WERI-Rb-1 (cell line): ENCODE data around the gene TBC1D10A.

Experiments
- DNase-seq: peaks from one replicate; pipeline ENCODE4 v3.0.0-alpha.2; 2020
- H3K27ac ChIP-seq: fragments of 250-450 bp; sonication (Bioruptor Pico); 2 replicates; pipeline ENCODE4 v1.5.1; 2020; ENCODE audit warnings: mild to moderate bottlenecking, moderate library complexity
- H3K27me3 ChIP-seq: fragments of 250-450 bp; sonication (Bioruptor Pico); 2 replicates; pipeline ENCODE4 v1.5.1; 2021; ENCODE audit warnings: mild to moderate bottlenecking, low read depth, moderate library complexity; ENCODE audit not compliant: insufficient read depth, severe bottlenecking
- H3K36me3 ChIP-seq: fragments of 250-450 bp; sonication (Bioruptor Pico); 2 replicates; pipeline ENCODE4 v1.5.1; 2020; ENCODE audit warnings: mild to moderate bottlenecking, moderate library complexity
- H3K4me3 ChIP-seq: 2 replicates; pipeline ENCODE4 v1.5.1; 2011; ENCODE audit warnings: low read depth, mild to moderate bottlenecking, control low read depth, low read length
- H3K9me3 ChIP-seq: fragments of 250-450 bp; sonication (Bioruptor Pico); 2 replicates; pipeline ENCODE4 v1.5.1; 2021; ENCODE audit warnings: mild to moderate bottlenecking, moderate library complexity; ENCODE audit not compliant: severe bottlenecking
- TF ChIP-seq, protein P1 (sequence below): IDR thresholded peaks from 2 replicates; pipeline ENCODE4 v1.5.1; 2011; ENCODE audit warnings: low read depth, mild to moderate bottlenecking, control low read depth, inconsistent platforms, low read length

Gene TBC1D10A

DNA sequence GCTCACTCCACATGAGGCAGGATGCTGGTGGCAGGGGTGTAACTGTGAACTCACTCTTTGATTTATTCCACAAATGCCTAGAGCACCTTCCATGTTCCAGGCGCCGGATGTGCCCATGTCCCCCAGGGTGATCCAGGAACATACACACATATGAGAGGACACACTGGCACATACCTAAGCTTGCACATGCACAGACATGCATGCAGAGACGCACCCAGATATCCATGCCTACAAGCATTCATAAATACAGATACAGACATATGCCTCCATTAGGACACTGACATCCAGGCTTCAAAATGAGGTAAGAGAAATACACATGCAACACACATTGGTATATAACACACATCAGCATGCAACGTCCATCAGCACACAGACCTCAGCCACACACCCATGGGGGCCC lies 64.6 kb downstream of the TBC1D10A start:
- Histone ChIP-seq H3K27me3 (no peaks in the 10 kb centered on the region), H3K9me3 (no peaks in the 10 kb centered on the region), H3K27ac (no peak overlapping the region), H3K4me3 (no peak overlapping the region), H3K36me3 (no peaks in the 10 kb centered on the region)
- no peak for DNase-seq
- TF ChIP-seq, protein P1, sequence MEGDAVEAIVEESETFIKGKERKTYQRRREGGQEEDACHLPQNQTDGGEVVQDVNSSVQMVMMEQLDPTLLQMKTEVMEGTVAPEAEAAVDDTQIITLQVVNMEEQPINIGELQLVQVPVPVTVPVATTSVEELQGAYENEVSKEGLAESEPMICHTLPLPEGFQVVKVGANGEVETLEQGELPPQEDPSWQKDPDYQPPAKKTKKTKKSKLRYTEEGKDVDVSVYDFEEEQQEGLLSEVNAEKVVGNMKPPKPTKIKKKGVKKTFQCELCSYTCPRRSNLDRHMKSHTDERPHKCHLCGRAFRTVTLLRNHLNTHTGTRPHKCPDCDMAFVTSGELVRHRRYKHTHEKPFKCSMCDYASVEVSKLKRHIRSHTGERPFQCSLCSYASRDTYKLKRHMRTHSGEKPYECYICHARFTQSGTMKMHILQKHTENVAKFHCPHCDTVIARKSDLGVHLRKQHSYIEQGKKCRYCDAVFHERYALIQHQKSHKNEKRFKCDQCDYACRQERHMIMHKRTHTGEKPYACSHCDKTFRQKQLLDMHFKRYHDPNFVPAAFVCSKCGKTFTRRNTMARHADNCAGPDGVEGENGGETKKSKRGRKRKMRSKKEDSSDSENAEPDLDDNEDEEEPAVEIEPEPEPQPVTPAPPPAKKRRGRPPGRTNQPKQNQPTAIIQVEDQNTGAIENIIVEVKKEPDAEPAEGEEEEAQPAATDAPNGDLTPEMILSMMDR: no peak

DNA sequence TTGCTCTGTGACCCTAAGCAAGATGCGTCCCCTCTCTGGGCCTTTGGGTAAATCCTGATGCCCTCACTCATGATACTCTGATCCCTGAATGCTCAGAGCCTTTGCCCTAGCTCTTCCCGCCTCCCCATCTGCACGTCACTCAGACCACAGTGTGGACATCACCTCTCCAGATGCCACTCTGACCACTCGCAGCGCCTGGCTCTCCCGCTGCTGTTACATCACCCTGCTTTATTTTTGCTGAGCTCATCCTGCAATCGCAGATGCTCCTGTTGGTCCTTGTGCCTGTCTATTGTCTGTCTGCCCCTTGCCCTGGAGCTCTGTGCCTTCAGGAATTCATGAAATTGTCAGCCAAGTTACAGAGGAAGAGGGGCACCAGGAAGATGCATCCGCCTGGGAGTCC lies 65.6 kb downstream of the TBC1D10A start:
- TF ChIP-seq, protein P1: no peak
- no peak for DNase-seq
- H3K9me3 ChIP-seq: no peaks in the 10 kb centered on the region
- no peaks in the 10 kb centered on the region for H3K27me3 ChIP-seq
- H3K4me3 ChIP-seq: no peak overlapping the region
- no peaks in the 10 kb centered on the region for H3K36me3 ChIP-seq
- H3K27ac ChIP-seq: no peak overlapping the region

DNA sequence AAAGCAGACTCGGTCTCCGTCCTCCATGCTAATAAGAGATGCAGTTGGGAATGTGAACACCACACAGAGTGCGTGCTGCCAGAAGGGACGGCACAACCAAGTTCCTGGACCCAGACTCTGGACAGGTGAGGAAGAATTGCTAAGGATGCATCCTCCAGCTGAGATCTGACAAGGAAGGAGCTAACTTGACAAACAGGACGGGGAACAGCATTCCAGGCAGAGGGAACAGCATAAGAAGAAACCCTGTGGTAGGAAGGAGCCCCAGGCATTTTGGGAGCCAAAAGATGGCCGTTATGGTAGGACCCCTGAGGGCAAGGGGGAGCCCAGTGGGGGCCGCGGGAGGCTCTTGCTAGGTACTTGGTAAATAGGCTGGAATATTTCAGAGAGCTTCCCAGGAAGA lies 66.1 kb downstream of the TBC1D10A start:
- TF ChIP-seq, protein P1: no peak
- H3K27me3 ChIP-seq: no peaks in the 10 kb centered on the region
- no peaks in the 10 kb centered on the region for H3K36me3 ChIP-seq
- H3K27ac ChIP-seq: no peak overlapping the region
- no peaks in the 10 kb centered on the region for H3K9me3 ChIP-seq
- DNase-seq: no peak
- H3K4me3 ChIP-seq: no peak overlapping the region

DNA sequence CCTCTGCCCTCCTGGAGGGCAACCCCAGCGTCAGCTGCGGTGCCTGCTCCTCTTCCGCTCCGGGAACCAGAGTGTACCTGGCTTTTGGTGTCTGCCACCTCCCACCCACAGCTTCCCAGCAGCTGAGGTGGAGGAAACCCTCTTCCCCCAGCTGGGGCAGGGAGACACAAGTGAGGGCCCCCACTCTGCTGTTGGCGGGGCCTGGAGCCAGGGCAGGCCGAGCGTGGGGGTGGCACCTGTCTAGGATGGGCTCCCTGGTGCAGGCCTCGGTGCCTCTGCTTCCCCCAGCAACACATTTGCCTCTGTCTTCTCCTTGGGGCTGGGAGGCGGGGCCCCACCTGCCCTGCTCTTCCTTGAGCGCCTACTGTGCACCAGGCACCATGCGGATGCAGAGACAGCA lies 66.5 kb downstream of the TBC1D10A start:
- H3K36me3 ChIP-seq: no peaks in the 10 kb centered on the region
- no peak for DNase-seq
- H3K27me3 ChIP-seq: no peaks in the 10 kb centered on the region
- H3K27ac ChIP-seq: no peak overlapping the region
- H3K4me3 ChIP-seq: no peak overlapping the region
- TF ChIP-seq, protein P1: no peak
- H3K9me3 ChIP-seq: no peaks in the 10 kb centered on the region

DNA sequence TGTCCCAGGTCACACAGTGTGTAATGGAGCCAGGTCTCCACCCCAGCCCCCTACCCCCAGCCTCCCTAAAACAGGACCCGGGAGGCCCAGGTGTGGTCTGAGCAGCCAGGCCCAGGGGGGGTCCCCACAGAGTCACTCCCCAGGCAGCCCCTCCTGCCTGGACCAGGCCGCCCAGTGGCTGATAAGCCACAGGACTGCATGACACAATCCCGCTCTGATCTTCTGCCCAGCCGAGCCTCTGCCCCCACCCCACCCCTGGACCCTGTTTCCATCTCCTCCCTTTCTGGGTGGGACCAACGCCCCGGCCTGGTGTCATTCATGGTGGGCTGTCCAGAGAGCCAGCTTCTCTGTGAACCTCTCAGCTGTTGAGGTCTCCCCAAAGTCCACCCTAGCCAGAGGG lies 72.4 kb downstream of the TBC1D10A start:
- H3K27me3 ChIP-seq: no peaks in the 10 kb centered on the region
- H3K9me3 ChIP-seq: no peaks in the 10 kb centered on the region
- TF ChIP-seq, protein P1: no peak
- no peak for DNase-seq
- no peak overlapping the region for H3K27ac ChIP-seq
- no peak overlapping the region for H3K4me3 ChIP-seq
- no peaks in the 10 kb centered on the region for H3K36me3 ChIP-seq

DNA sequence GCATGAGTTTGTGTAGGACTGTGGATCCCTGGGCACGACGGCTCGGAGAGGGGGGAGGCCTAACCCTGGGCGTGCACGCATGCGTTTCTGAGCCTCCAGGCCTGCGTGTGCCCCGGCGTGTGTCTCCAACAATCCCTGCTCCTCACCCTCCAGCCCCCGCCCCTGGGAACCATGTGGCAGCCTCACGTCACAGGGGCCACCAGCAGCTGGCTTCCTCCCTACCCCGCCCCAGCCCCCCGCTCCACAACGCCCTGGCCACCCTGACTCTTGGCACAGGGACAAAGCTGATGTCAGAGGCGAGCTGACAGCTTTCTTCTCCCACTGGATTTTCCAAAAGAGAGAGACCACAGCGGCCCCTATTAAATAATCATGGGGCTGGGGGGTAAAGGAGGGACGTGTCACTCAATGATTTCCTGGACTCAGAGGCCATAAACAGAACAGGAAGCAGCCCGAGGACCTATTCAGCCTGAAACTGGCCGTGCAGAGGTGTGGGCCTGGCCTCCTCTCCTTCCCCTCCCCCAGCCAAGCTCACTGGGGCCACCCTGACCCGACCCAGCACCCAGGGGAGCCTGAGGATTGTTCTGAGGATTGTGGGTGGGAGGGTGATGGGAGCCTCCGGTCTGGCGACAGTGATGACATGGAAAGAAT lies 73.4 kb downstream of the TBC1D10A start:
- TF ChIP-seq, protein P1: no peak
- Histone ChIP-seq H3K27ac (no peak overlapping the region), H3K36me3 (no peaks in the 10 kb centered on the region), H3K9me3 (no peaks in the 10 kb centered on the region), H3K27me3 (no peaks in the 10 kb centered on the region), H3K4me3 (no peak overlapping the region)
- peak; percentile 26 for DNase-seq
